Stomach (tissue), 4 donors: ENCODE results near the gene ITFG2.

ENCODE experiments used
- CTCF ChIP-seq, 7 experiments: fragments of 450-650 bp in 4 of 7; fragments of 200-600 bp in 3 of 7; sonication (generic) in 3 of 7; IDR thresholded peaks; one replicate each; pipeline ENCODE4 v1.5.1; 2016 to 2019; ENCODE audit warnings: antibody characterized with exemption in 7 of 7, control low read depth in 2 of 7, mild to moderate bottlenecking in 1 of 7
- EP300 ChIP-seq: sonication (generic); formaldehyde crosslinking; IDR thresholded peaks from one replicate; pipeline ENCODE4 v1.6.1; 2017; ENCODE audit warnings: antibody characterized with exemption
- POLR2A ChIP-seq, 4 donors: fragments of 450-650 bp; IDR thresholded peaks; one replicate each; pipeline ENCODE4 v1.6.1; 2016; ENCODE audit warnings: antibody characterized with exemption in 4 of 4, control low read depth in 2 of 4, mild to moderate bottlenecking in 1 of 4, moderate library complexity in 1 of 4
- POLR2AphosphoS5 ChIP-seq, 3 donors: sonication (generic); formaldehyde crosslinking; IDR thresholded peaks; one replicate each; pipeline ENCODE4 v1.6.1; 2016; ENCODE audit warnings: antibody characterized with exemption in 3 of 3

GRCh38 chr12:2826036-2826435, 13.6 kb downstream of the ITFG2 start:
- no peak for TF ChIP-seq CTCF (IDR thresholded peaks at IDR 0.05)
- no peak for TF ChIP-seq POLR2A (IDR thresholded peaks at IDR 0.05)
- no peak for TF ChIP-seq EP300
- TF ChIP-seq POLR2AphosphoS5 (IDR thresholded peaks at IDR 0.05) = no peak
